Effector CD4-positive, alpha-beta T cell (primary cell): ENCODE data around the gene UBASH3A.
A peak's percentile ranks its signal among the peaks of the same experiment; 100 is the strongest.

Experiments used
- DNase-seq: peaks from one replicate; pipeline ENCODE4 v3.0.0-alpha.2; 2020
- total RNA-seq: gene quantifications from one replicate; lab custom pipeline; 2026; lab: John Stamatoyannopoulos, UW

UBASH3A gene
- 96.4 reads per million, percentile 82 among the genes with 10 or more reads in this experiment for total RNA-seq

- DNase-seq = peak; percentile 37
Observed at GRCh38 chr21:42403611-42404231, at the start of gene UBASH3A. Gene UBASH3A, plus strand, starts transcription at chr21:42403902. Its CDS starts 44 bp downstream, at chr21:42403946.

- DNase-seq = no peak
Observed at GRCh38 chr21:42356046-42356445, 47.7 kb upstream of the UBASH3A start.

- DNase-seq = no peak
Observed at GRCh38 chr21:42356650-42357049, 47.1 kb upstream of the UBASH3A start.

- DNase-seq = no peak
Observed at GRCh38 chr21:42357307-42357706, 46.4 kb upstream of the UBASH3A start.

- no peak for DNase-seq
Observed at GRCh38 chr21:42358261-42358660, 45.4 kb upstream of the UBASH3A start.

GRCh38 chr21:42358937-42359336 is 44.8 kb upstream of the UBASH3A start:
- DNase-seq = no peak

GRCh38 chr21:42360317-42360716 is 43.4 kb upstream of the UBASH3A start:
- no peak for DNase-seq

- no peak for DNase-seq
Observed at GRCh38 chr21:42361286-42361685, 42.4 kb upstream of the UBASH3A start.

- no peak for DNase-seq
Observed at GRCh38 chr21:42362198-42362597, 41.5 kb upstream of the UBASH3A start.

GRCh38 chr21:42362700-42363099 is 41.0 kb upstream of the UBASH3A start:
- no peak for DNase-seq

- no peak for DNase-seq
Observed at GRCh38 chr21:42363312-42363711, 40.4 kb upstream of the UBASH3A start.

GRCh38 chr21:42364304-42364865 is 39.3 kb upstream of the UBASH3A start:
- DNase-seq = no peak

GRCh38 chr21:42365770-42366169 is 37.9 kb upstream of the UBASH3A start:
- DNase-seq = no peak

GRCh38 chr21:42366292-42367010 is 37.3 kb upstream of the UBASH3A start, which contains the start of gene TFF1:
Gene TFF1, minus strand, starts transcription at chr21:42366535. Its CDS starts 40 bp downstream, at chr21:42366495.
- no peak for DNase-seq

- DNase-seq = no peak
Observed at GRCh38 chr21:42367367-42368165, 36.1 kb upstream of the UBASH3A start.

GRCh38 chr21:42369821-42370220 is 33.9 kb upstream of the UBASH3A start:
- no peak for DNase-seq

GRCh38 chr21:42370894-42371654 is 32.6 kb upstream of the UBASH3A start:
- no peak for DNase-seq

- DNase-seq = no peak
Observed at GRCh38 chr21:42373196-42373907, 30.4 kb upstream of the UBASH3A start.

GRCh38 chr21:42373908-42374455 is 29.7 kb upstream of the UBASH3A start:
- no peak for DNase-seq

GRCh38 chr21:42374457-42374856 is 29.2 kb upstream of the UBASH3A start:
- no peak for DNase-seq

GRCh38 chr21:42374864-42375499 is 28.7 kb upstream of the UBASH3A start:
- DNase-seq = no peak
